Subcutaneous adipose tissue (tissue), 4 donors: Measurements from ENCODE around the gene DPYSL5. TPM values are rescaled to one million over a fixed set of nuclear protein-coding genes. Genes with fewer than 3 reads are reported as not detected.

Source experiments
- CTCF ChIP-seq: fragments of 450-650 bp; IDR thresholded peaks from one replicate; pipeline ENCODE4 v1.5.1; 2016; ENCODE audit warnings: low read depth, mild to moderate bottlenecking, control low read depth, antibody characterized with exemption, moderate library complexity
- total RNA-seq, 4 donors: library from RNA; depleted of rRNA; stranded (reverse); fragments of >200 nt; gene quantifications; one replicate each; pipeline ENCODE4 v1.1.0, GENCODE V29; 2016

Gene DPYSL5
- total RNA-seq, 4 donors from 2014 or later: not detected

DNA sequence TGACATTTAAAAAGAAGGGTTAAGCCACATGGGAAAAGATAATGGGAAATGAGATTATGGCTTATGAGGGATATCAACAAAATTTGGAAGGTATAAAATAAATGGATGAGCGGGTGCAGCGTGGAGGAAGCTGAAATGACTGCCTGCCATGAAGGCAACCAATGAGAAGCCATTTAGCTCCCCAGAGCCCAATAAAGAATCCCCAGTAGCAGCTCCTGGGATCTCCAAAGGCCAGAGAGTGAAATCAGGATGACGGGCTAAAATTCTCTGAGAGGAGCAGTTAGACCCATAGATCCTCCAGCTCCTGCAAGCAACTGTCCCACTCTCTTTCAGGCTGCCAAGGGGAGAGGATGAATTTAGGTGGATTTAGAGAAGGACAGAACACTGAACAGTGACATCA lies 109.6 kb downstream of the DPYSL5 start:
- TF ChIP-seq CTCF: no peak

GRCh38 chr2:26959331-26959730 lies 111.4 kb downstream of the DPYSL5 start:
- TF ChIP-seq CTCF: no peak

DNA sequence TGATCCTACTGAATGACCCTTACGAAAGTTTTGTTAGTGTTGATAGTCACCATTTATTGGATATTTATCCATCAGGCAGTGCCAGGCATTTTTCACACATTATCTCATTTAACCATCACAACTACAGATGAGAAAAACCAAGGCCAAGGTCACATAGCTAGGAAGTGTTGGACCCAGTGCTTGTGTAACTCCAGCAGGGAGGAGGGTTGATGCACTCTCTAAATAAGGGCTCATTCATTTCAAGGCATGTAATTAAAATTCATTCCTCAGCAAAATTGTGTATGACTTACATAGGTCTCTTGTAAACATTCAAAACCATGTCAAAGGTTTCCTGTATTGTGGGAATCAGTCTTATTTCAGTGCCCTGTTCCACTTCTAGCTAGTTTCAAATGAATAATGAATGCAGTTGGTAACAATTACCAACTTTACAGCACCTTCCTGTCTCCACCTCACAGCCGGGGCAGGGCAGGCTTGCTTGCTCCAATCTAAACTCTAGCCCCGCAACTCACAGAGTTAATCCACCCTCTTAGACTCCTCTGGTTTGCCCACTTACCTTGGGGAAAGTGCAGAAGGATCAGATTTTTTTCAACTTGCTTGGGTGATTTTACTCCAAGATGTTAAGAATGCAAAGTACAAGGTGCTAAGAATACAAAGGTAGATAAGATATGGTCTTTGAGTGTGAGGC lies 116.7 kb downstream of the DPYSL5 start:
- no peak for TF ChIP-seq CTCF

DNA sequence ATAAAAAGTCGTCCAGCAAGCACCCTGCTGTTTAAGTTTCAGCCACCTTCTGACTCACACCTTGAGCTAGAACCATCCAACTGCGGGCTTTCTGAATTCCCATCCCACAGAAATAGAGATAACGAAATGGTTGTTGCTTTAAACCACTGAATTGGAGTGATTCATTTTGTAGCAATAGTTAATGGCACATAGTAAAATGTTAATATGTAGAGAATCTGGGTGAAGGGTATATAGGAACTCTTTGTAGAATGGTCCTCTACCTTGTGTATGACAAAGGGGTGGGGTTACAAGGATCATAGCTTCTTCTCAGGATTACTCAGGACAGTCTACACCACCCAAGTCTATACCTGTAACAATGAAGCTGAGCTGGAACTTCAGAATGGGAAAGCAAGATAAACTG lies 120.1 kb downstream of the DPYSL5 start:
- TF ChIP-seq CTCF: no peak

GRCh38 chr2:26969077-26969844 lies 121.3 kb downstream of the DPYSL5 start:
- TF ChIP-seq CTCF: no peak

DNA sequence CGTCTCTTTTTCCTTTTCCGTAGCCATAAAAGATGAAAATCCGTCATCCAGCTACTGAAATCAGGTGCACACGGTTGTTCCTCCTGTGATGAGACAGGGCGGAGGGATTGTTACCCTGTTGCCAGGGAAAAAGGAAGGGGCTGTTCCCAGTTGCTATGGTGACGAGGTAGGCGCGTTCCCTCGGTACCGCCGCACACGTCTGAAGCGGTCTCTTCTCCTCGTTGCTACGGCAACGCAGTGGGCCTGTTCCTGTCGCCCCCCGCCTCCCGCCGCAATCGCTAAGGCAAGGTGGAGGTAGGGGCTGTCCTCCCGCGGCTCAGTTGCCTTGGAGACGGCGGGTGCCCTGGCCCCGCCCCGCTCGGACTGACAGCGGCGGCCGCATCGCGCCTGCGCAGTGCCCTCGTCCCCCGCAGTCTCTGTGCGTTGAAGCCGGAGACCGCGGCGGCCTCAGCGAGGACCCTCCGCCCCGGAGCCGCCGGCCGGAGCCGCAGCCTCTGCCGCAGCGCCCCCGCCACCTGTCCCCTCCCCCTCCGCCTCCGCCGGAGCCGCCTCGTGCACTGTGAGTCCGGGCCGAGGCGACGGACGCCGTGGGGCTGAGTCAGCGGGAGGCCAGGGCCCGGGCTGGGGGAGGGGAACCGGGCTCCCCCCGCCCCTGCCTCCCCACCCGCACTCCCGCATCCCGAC lies 122.5 kb downstream of the DPYSL5 start, which contains the start of gene MAPRE3:
MAPRE3 (plus strand) TSS at position 394 of the 684 bp plus-strand sequence. CDS start 51,582 bp downstream, outside the sequence.
- TF ChIP-seq CTCF: no peak
